ENCODE results near the gene GABPB2.

GRCh38 chr1:151171190-151171589 lies 100.6 kb downstream of the GABPB2 start:
- TF ChIP-seq CTCF (conservative IDR thresholded peaks at IDR 0.05; ENCODE audit: low read depth, low read length) (no peak), EZH2 (IDR thresholded peaks at IDR 0.05; ENCODE audit: low read length, unreplicated experiment) (no peak), EZH2phosphoT487 (IDR thresholded peaks at IDR 0.05; ENCODE audit: borderline replicate concordance, low read length) (no peak)

Data from PC-3 (cell line).